T1000 (cell line): ENCODE measurements around the gene NOC4L.
"Not testable (repeated sequence)": the region's sequence is repeated elsewhere in the genome, so short reads cannot be mapped to it uniquely, and the experiment has no call there.

ENCODE experiments used
- DNase-seq: peaks from one replicate; lab custom pipeline; 2025; ENCODE audit warnings: mixed read lengths; lab: John Stamatoyannopoulos, UW

Gene NOC4L

DNA sequence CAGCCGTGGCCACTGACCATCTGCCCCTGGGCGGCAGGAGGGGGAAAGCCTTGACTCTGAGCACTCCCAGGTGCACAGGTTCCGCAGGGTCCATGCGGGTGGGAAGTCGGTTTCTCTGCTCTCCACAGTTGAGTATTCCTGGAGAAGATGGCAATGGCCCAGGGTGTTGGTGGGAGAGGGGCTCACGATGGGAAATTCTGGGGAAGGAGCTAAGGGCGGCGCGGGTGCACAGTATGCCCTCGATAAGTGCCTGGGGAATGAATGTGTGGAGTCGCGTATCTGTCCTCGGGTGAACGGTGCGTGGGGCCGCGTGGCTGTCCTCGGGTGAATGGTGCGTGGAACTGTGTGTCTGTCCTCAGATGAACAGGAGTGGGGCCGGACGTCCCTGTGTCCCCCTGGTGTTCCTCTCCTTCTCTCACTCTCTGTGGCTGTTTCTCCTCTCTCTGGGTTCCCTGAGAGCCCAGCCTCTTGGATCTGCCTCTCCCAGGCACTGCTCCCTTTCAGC, 38.0 kb downstream of the NOC4L start:
- DNase-seq = no peak

DNA sequence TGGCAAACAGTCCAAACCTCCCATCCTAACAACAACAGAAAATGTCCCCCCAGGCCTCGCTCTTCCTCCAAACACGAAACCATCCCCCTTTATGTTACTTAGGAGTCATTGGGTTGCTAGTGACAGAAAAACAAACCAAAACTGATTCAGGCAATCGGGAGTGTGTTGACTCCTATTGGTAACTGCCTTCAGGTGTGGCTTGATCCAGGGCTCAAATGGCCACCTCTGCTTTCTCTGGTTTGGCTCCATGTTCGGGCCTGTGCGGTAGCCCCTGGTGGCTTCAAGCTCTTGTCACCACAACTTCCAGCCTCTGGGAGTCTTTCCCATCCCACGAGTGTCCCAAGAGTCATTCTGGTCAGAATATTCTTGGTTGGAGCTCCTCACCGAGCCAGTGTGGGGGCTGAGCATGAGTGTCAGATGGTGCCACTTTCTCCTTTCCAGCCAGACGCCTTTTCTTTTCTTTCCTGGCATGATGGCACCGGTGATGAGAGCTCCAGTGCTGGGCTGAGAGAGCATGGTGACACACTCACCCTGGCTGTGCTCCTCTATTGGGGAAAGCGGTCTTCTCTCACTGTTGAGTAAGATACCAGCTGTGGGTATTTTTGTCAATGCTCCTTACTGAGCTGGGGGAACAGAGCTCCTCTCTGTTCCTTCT, 38.6 kb downstream of the NOC4L start:
- no peak for DNase-seq

DNA sequence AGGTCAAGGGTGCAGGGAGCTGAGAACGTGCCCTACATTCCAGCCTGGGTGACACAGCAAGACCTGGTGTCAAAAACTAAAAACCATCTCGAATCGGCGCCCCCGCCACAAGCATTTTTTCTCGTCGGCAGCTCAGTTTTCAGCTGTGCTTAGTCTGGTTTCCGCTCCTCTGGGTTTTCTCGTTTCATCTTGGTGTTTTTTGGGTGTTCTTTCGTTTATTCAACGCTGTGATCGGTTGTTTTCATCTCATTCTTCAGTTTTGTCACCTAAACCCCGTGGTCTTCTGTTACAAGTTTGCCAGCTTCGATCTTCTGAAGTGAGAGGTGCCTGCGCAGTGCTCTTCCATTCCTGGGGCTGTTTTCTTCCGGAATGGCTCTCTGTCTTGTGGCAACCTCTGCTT, 41.4 kb downstream of the NOC4L start:
- no peak for DNase-seq

DNA sequence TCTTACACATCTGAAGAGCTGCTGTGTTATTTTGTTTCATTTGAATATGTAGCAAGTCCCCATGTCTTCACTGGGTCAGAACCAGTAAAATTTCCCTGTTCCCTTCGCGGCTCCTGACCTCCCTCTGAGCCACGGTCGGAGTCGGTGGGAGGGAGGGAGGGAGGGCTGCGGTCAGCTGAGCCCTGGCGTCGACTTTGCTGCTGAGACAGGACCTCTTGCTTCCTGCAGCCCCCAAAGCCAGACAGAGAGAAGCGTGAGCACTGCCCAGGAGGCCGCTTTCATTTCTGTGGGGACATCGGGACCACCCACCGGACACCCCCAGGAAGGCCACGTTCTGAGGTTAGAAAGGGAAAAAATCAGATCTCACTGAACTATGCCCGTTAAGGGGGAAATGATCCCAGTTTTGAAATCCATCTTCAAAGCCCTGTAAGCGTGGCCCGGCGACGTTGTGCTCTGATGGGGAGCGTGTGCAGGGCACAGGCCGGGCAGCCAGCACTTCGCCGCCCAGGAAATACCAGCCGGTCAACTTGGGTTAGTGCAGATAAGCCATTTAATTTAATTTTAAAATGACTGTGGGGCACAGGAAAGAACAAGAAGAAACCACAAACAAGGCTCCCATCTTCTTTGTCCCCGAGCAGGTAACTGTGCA, 42.1 kb downstream of the NOC4L start:
- DNase-seq = no peak

DNA sequence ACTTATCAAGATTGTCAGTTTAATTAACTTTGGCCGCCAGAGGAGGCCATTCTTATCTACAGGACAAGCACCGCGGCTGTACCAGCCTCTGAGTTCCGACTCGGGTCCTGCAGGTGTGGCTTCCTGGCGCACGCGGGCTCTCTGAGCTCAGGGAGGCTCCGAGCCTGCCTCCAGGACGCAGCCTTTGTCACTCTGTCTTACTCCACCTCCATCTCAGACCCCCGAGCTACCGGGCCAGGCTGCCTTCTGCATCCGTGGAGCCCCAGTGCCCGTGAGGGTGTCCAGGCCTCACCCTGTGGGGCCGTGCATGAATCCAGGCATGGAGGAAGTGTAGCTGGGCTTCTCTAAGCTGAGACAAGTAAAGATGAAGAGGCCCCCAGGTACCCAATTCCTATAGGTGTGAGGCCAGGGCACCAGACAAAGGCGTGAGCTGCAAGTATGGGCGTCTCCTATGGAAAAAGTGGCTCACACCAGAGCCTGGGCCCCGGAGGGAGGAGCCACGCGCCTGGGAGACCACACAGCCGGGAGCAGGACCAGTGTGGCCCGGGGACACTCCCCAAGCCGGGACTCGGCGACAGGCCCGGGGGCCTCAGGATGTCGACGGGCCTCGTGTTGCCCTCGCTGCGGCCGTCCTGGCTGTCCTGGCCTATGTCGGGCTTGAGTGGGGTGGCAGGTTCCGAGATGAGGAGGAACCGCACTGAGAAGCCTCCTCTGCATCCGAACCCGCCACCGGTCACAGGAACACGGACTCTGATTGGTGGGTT, 42.8 kb downstream of the NOC4L start:
- no peak for DNase-seq

DNA sequence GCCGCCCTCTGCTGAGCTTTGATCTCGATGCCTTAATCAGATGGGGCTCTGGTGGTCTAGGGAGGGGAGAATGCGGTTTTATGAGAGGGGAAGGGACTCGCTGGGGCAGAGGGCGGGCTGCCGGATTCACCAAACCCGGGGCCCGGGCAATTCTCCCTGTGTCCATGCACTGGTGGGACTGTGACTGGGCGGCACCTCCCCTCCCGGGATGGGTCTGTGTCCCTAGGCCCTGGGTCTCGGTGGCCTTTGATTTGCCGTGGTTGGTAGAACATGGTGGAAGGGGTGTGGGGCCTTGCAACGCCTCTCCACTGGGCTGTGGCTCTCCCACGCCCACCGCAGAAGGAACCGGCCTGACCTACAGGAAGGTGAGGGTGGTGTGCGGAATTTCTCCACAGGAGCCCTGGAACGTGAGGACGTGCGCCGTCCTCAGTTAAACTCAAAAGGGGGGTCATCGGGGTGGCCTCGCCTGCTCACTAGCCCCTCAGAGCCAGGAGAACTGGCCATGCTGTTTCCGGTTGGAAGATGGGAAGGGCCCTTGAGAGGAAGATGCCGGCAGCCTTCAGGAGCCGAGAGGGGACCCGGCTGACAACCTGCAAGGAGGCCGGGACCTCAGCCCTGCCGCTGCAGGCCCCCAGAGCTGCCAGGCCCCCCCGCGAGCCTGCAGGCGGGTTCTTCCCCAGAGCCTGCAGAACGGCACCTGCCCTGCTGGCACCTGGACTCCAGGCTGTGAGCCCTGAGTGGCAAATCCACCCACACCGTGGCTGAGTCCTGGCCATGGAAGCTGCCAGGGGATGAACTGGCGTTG, 43.6 kb downstream of the NOC4L start:
- DNase-seq = no peak

DNA sequence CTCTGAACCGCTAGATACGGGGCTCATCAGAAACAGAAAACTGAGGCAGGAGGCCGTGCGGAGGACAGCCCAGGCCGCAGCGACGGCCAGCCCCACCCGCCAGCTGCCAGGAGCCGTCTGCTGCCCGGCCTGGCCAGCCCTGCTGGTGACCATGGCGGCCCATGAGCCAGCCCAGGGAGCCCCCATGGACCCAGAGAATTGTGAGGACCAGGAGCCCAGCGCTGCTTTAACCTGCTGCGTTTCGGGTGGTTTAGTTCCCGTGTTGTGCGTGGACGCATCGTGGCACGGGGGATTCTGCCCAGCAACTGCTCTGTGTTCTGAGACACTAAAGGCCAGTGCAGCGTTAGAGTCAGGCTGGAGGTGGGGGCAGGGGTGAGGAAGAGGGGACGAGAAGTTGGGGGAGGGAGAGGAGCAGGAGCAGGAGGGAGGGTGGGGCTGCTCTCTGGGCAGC, 44.2 kb downstream of the NOC4L start:
- DNase-seq = no peak

DNA sequence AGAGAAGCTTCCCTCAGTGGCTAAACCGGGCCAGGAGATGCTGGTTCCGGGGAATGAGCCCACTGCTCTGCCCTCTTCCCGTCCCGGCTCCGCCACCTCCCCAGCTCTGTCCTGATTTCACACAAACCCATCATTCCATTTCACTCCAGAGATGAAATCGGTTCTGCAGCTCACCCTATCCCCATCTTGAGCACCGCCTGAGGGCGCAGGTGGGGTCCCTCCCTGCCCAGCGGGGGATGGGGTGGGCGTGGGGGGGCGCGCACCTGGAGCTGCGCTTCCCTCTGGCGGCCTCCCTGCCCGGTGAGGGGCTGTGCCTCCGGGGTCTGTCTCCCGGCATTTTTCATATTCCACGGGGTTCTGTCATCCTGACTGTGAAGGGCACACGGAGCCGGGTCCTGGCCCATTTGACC, 44.7 kb downstream of the NOC4L start:
- no peak for DNase-seq

DNA sequence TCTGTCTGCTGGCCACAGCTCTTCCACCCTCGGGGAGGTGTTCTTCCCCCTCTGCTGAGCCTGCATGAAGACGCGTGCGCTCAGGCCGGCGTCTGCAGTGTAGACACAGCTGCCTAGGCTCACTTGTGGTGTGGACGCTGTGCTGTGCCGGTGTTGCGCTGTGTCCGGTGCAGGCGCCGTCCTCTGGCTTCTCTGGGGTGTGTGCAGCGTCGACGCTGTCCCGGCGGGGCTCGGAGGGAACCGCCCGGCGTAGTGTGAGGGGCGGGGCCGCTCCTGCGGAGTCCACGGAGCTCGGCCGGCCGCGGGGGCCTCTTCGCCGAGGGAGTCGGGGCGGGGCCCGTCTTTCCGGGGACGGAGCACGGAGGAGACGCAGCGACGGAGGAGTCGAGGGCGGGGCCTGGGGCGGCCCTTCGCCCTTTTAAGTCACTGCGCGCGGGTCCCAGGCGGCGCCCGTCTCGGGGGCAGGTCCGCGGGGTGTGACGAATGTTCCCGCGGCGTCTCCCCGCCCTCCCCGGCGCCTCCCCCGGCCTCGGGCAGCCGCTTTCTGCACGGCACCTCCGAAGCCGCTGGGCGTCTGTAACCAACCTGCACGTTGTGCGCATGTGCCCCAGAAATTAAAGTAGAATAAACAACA, 45.2 kb downstream of the NOC4L start:
- peak; percentile 30 for DNase-seq

DNA sequence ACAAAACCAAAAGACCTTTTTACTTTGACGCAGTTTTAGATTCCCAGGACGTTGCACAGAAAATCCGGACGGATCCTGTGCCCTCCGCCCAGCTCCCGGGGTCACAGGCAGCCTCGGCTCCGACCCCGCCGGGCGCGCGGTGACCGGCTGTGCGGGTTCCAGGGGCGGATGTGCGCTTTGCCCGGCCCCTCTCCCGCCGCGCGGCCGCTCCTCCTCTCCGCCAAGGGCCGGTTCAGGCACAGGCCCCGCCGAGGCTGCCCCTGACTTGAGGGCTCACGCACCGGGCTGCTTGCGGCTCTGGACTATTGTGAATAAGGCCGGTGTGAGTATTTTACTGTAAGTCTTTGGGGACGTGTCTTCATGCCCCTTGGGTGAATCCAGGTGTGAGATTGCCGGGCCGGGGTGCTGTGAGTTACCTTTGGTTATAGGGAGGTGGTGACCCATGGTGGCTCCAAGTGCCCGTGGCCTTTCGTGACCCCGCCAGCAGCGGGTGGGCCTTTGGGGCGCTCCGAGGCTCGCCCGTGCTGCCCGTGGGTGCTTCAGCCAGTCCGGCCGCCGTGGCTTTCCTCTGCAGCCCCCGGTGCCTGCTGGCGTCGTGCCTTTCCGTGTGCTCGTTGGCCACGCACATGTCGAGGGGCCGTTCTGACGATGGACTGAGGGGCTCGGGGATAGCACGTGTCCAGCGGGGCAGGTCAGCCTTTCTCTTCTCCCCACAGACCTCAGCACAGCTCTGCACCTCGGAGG, 45.9 kb downstream of the NOC4L start:
- no peak for DNase-seq

DNA sequence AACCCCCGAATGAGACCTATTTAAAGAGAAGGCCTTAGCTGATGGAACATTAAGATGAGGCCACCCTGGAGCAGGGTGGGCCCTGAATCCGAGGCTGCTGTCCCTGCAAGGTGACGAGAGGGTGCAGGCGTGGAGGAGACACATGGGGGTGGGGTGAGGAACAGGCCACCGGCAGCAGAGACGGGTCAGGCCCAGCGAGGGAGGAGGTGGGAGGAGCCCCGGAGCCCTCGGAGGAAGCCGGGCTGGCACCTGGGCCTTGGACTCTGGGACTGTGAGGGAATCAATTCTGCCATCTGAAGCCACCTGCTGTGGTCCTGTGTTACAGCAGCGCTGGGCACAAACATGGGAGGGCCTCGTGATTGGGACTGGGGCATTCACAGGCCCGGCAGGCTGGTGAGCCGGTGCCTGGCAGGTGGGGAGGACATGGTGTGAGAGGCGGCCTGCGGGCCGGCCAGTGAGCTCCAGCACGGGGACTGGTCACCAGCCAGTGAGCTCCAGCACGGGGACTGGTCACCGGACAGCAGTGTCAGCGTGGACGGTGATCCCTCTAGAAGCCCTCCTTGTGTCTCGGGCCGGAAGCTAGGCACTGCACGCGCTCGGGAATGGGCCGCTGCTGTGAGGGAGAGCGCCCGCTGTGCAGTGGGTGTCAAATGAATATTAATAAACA, 46.7 kb downstream of the NOC4L start:
- DNase-seq = no peak

DNA sequence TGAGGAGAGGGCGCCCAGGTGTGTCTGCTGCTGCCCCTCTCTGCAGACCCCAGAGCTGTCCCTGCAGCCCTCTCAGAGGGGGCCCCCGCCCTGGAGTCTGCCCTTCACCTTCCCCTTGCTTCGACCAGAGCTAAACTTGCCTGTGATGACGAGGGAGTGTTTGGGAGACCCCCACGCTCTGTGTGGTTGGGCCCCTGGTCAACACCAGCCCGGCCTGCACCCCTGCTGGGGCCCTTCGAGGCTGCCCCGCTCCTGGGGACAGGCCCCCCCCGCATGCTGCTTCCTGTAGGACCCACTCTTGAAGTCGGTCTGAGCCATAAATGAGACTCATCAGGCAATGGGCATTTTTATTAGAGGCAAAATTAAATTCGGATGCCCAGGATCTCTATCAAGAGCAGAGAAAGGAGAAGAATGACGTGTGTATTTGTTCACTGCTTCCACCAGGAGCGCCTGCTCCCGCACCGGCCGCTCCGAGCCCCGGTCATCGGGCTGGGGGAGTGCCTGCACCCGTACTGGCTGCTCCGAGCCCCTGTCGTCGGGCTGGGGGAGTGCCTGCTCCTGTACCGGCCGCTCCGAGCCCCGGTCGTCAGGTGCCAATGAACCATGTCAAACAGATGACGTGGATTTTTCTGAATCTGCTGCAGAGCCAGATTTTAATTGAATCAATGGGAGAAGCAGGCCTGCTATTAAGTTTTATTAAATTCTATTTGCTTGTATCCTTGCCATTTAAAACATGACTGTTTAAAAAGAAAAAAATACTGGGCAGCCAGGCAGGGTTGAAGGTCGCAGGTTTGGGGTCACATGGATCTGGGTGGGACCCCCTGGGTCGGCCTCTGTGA, 47.7 kb downstream of the NOC4L start:
- no peak for DNase-seq

DNA sequence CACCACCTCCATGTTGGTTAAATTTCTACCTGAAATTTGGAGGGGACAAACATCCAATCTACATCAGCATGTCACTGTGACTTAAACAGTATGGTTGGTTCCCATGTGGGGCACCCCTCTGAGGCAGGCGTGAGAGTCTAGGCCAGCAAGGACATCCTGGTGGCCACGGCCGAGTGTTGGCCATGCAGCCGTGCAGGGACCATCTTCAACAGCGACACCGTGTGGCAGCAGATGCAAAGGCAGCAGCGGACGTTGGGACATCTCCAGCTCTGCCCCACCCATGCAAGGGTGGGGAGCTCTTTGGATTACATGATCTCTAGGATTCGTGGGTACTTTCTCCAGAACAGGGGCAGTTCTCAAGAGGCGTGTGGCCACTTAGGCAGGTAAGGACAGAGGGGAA, 49.8 kb downstream of the NOC4L start:
- DNase-seq = no peak

DNA sequence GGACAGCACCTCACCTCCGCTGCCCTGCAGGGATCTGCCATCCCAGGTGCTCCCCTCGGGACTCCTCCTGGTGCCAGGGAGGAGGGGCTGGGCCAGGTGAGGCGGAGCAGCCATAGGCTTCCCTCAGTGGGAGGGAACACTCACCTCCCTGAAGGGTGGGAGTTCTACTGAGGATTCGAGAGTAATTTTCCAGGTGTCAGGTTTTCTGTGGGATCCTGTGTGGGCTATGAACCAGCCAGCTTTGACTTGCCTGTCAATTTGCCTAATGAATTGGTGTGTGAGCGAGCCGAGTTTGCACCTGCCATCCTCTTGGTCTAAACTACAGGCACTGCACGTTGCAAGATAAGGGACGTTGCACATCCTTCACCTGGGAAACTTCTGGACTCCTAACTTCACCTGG, 50.3 kb downstream of the NOC4L start:
- no peak for DNase-seq

DNA sequence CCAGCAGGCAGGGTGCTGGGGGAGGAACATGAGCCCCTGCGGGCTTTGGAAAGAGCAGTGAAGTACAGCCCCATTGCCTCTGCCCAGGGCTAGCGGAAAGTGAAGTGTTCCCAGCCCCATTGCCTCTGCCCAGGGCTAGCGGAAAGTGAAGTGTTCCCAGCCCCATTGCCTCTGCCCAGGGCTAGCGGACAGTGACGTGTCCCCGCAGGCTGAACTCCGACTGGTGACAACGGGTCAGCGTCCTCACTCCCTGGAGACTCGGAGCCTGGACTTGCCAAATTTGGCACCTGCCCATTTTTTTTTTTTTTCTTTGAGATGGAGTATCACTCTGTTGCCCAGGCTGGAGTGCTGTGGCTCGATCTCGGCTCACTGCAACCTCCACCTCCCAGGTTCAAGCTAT, 51.0 kb downstream of the NOC4L start:
- not testable (repeated sequence) for DNase-seq

DNA sequence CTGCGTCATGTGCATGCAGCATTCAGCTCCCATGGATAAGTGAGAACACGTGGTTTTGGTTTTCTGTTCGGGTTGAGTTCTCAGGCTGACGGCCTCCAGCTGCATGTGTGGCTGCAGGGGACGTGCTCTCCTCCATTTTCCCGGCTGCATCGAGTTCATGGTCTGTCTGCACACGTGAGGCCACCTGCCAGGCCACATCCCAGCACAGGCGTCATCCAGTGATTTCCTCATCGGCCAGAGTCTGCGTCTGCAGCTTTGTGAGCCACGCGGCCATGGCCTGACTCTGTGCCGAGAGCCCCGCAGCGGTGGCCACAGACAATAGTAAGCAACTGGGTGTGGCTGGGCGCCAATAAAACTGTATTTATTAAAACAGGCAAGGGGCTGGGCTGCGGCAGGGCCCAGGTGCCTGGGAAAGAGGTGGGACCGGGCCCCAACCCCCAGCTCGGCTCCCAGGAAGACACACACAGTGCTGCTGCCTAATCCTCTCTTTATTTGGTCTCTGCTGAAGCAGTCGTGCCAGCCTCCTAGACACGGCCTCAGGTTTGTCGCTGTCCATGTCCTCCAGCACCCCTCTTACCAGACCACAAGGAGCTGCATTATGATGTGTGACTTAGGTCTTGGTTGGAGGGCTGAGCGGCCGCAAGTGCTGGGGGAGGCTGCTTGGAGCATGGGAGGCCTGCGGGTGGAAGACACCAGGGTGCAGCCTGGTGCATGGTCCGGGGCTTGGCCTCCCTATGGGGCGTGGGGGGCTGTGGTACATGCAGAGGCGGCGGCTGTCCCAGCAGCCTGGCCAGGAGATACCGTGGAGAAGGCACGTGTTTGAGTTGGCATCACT, 52.0 kb downstream of the NOC4L start:
- no peak for DNase-seq

DNA sequence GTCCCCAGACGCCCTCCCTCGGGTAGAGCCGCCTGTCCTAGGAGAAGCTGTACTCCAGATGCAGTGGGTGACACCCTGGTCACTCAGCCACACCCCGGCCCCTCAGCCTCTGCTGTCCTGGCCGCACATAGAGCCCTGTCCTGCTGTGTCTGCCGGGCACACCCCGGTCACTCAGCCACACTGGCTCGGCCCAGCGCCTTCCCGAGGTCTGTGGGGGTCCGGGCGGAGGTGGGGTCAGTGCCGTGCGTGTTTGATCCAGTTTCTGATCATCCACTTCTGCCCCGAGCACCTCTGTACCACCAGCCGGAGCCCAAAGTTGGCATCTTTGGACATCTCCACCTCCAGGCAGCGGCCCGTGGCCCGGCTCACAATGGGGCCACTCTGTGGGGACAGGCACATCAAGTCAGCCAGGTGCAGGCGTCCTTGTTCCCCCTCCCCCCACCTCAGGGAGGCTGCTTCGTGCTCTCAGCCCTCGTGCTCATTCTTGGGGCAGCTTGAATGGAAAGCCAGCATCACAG, 52.7 kb downstream of the NOC4L start:
- DNase-seq = no peak
